ENCODE results near the gene RAB17.
A peak's percentile ranks its signal among the peaks of the same experiment; 100 is the strongest.

GRCh38 chr2:237624565-237624964 lies 34.0 kb upstream of the RAB17 start:
- peak; percentile 5 to 51 (median 20) for TF ChIP-seq CTCF (IDR thresholded peaks at IDR 0.05)
- no peak for TF ChIP-seq POLR2A (IDR thresholded peaks at IDR 0.05)

Data from uterus (tissue), 2 donors.